Heart right ventricle (tissue), 16 donors: ENCODE results near the gene MRPL40. TPM values are rescaled to one million over a fixed set of nuclear protein-coding genes. Genes with fewer than 3 reads are reported as not detected.
A peak's percentile ranks its signal among the peaks of the same experiment; 100 is the strongest.

Experiments used
- ATAC-seq, 8 donors: fragments of 200-7000 bp; cut with Tn5 transposase; one replicate each; pipeline ENCODE4 v1.9.1; 2020; ENCODE audit warnings: mild to moderate bottlenecking in 8 of 8, moderate library complexity in 8 of 8, moderate number of reproducible peaks in 1 of 8
- DNase-seq, 2 donors: peaks; one replicate each; pipeline ENCODE4 v3.0.0-alpha.2; 2020
- H3K27ac ChIP-seq, 10 donors: fragments of 200-600 bp; sonication (generic) in 2 of 10; one replicate each; pipeline versions ENCODE4 v1.5.0 to v1.8.0; 2020 to 2022; ENCODE audit warnings: mild to moderate bottlenecking in 3 of 10
- H3K27me3 ChIP-seq, 7 donors: fragments of 200-600 bp; one replicate each; pipeline ENCODE4 v1.8.0; 2021 to 2022; ENCODE audit warnings: mild to moderate bottlenecking in 2 of 7
- H3K36me3 ChIP-seq, 9 donors: fragments of 200-600 bp; sonication (generic) in 1 of 9; one replicate each; pipeline versions ENCODE4 v1.5.0 to v1.8.0; 2020 to 2022; ENCODE audit warnings: mild to moderate bottlenecking in 2 of 9
- H3K4me1 ChIP-seq, 9 donors: fragments of 200-600 bp; sonication (generic) in 1 of 9; one replicate each; pipeline versions ENCODE4 v1.5.0 to v1.8.0; 2020 to 2022; ENCODE audit warnings: mild to moderate bottlenecking in 4 of 9
- H3K4me3 ChIP-seq, 10 donors: fragments of 200-600 bp; sonication (generic) in 2 of 10; one replicate each; pipeline versions ENCODE4 v1.5.0 to v1.8.0; 2020 to 2022; ENCODE audit warnings: mild to moderate bottlenecking in 7 of 10, moderate library complexity in 2 of 10
- H3K9me3 ChIP-seq, 11 donors: fragments of 200-600 bp in 10 of 11; sonication (generic) in 2 of 11; one replicate each; pipeline versions ENCODE4 v1.5.0 to v1.8.0; 2013 to 2022; ENCODE audit warnings: mild to moderate bottlenecking in 2 of 11, control low read depth in 1 of 11, moderate library complexity in 1 of 11
- CTCF ChIP-seq, 9 donors: fragments of 200-600 bp; sonication (generic) in 2 of 9; IDR thresholded peaks; one replicate each; pipeline versions ENCODE4 v1.5.0 to v1.8.0; 2021 to 2022; ENCODE audit warnings: antibody characterized with exemption in 9 of 9, mild to moderate bottlenecking in 5 of 9, moderate library complexity in 1 of 9
- WGBS, 2 donors: extraction: QIAGEN DNeasy Blood & Tissue Kit; methylation state at CpG; one replicate each; pipeline ENCODE4 v1.1.7; 2013; ENCODE audit warnings: inconsistent platforms in 1 of 2; 5-methylcytosine and 5-hydroxymethylcytosine counted together
- intact Hi-C, 10 donors: fragments of 100-400 bp; cut with DNase I; formaldehyde crosslinking; loops; one replicate each; pipeline versions ENCODE4 v1.11.1 to v1.14.2; 2022
- long read RNA-seq, 3 donors: library from polyadenylated mRNA; unstranded; transcript quantifications; one replicate each; pipeline ENCODE4 v2.0.0, GENCODE V29; 2020 to 2021
- polyA plus RNA-seq, 2 donors: library from polyadenylated mRNA; stranded (reverse); fragments of 200-250 nt; gene quantifications; one replicate each; pipeline ENCODE4 v1.2.3, GENCODE V29; 2013
- total RNA-seq, 10 donors: library from RNA; stranded (reverse); fragmentation: NEBNext Ultra II Directional in 3 of 10; extraction: Animal tissue kit (Norgen Biotek cat#: 25700) in 3 of 10; gene quantifications; one replicate each; pipeline versions ENCODE4 v1.2.1 to v1.2.4, GENCODE V29; 2021 to 2023
- donor health status: Arrhythmogenic right ventricular cardiomyopathy.
- donor health status: ischemic (EF 13 %, LVEDD 7.1; RV severe dilation, severe dysfunction).
- donor health status: healthy with polysubstance abuse.
- donor health status: DM: no; HTN: yes; CAD: no.
- donor health status: DM: no; HTN: no; CAD: no.
- donor health status: ischemic (EF 25% LVEDD 6.9; RV normal size, moderate dysfunction).
- donor health status: ischemic (EF 25% LVEDD 5.7; RV mildly dilated, moderate dysfunction).
- donor health status: healthy.
- donor health status: DM: yes; HTN: yes; CAD: no.
- donor health status: Ischemic cardiomyopathy.
- donor health status: ischemic (EF 35%, LVEDD 5.7; RV mildly dilated, moderate dysfunction).
- donor health status: nonischemic (EF 11% LVEDD 7.7; RV severe dilation, severe dysfunction).
- donor health status: DM: yes; HTN: yes; CAD: no.
- donor health status: PGD.
- donor health status: ischemic (EF 29% LVEDD 5.4; RV normal size, mild dysfunction).
- donor health status: nonischemic (EF 23%, LVEDD 6.1; RV moderate dilation, normal function).

Gene MRPL40
- total RNA-seq (10 to 100 TPM; 49.2 to 89.9 (median 54.9) TPM), polyA plus RNA-seq (100 to 1,000 TPM in 1 of 2 donors, 10 to 100 TPM in 1; 57.8 to 117 TPM)
- long read RNA-seq, donor 1, transcript MRPL40-201 (4 exons, 1,387 nt), result major isoform, 34 of 39 reads
- long read RNA-seq, donor 1, partial matches to known transcripts, result 1 of 39 reads
- long read RNA-seq, donor 1, other reads (novel, unspliced or antisense), result 1 of 39 reads
- long read RNA-seq, donor 2, transcript MRPL40-201 (4 exons, 1,387 nt), result major isoform, 43 of 52 reads
- long read RNA-seq, donor 2, partial matches to known transcripts, result 1 of 52 reads
- long read RNA-seq, donor 2, other reads (novel, unspliced or antisense), result 3 of 52 reads
- long read RNA-seq, donor 3, transcript MRPL40-201 (4 exons, 1,387 nt), result major isoform, 10 of 14 reads
- long read RNA-seq, donor 3, partial matches to known transcripts, result 0 of 14 reads
- long read RNA-seq, donor 3, other reads (novel, unspliced or antisense), result 1 of 14 reads

GRCh38 chr22:19432133-19432851 is at the start of gene MRPL40:
Gene MRPL40, plus strand, starts transcription at chr22:19432545. Its CDS starts 10 bp downstream, at chr22:19432555.
- H3K27ac ChIP-seq, result peak within 1 kb of the TSS; percentile 89 to 99 (median 98)
- no peaks in the 10 kb centered on the region for H3K9me3 ChIP-seq
- peak in 3 of 9 donors; percentile 18 to 37 (median 29) for TF ChIP-seq CTCF (IDR thresholded peaks at IDR 0.05)
- intact Hi-C loops, result loop anchor here in 6 of 10 donors (1.0 to 10.0 kb wide), 7 partner anchors 15 to 255 kb away; partner anchors contain the start of genes CDC45 (in 3 of the 6), UFD1 (in 3 of the 6), C22orf39 (in 2 of the 6) and CLTCL1 (in 2 of the 6)
- peaks cover 0 to 35% (median 16%) of the 10 kb centered on the region in 9 donors for H3K36me3 ChIP-seq
- 0% methylated on average over 74 of the region's 74 CpGs for WGBS, 2 donors
- H3K27me3 ChIP-seq, result no peaks in the 10 kb centered on the region
- H3K4me1 ChIP-seq, result peaks cover 7 to 55% (median 34%) of the 10 kb centered on the region in 9 donors
- DNase-seq (peak; percentile 95 to 96), ATAC-seq (peak; percentile 96 to 98 (median 98))
- peak within 1 kb of the TSS; percentile 65 to 94 (median 84) for H3K4me3 ChIP-seq

GRCh38 chr22:19383292-19383691 is 49.1 kb upstream of the MRPL40 start:
- H3K4me3 ChIP-seq, result no peak overlapping the region
- H3K27ac ChIP-seq, result no peak overlapping the region
- H3K9me3 ChIP-seq, result no peaks in the 10 kb centered on the region
- no peak for ATAC-seq
- TF ChIP-seq CTCF (IDR thresholded peaks at IDR 0.05), result no peak
- 78 to 82% methylated on average over 9 of the region's 9 CpGs for WGBS, 2 donors
- H3K27me3 ChIP-seq, result no peaks in the 10 kb centered on the region
- H3K4me1 ChIP-seq, result no peaks in the 10 kb centered on the region
- no peak for DNase-seq
- H3K36me3 ChIP-seq, result peaks cover 0 to 100% (median 64%) of the 10 kb centered on the region in 9 donors
- intact Hi-C loops, result loop anchor here in 1 of 10 donors (10.0 kb wide), 1 partner anchor 82 kb away; no protein-coding TSS in a partner anchor

GRCh38 chr22:19385221-19385906 is 47.0 kb upstream of the MRPL40 start:
- ATAC-seq (no peak), DNase-seq (no peak)
- 95 to 96% methylated on average over 14 of the region's 14 CpGs for WGBS, 2 donors
- no peak for TF ChIP-seq CTCF (IDR thresholded peaks at IDR 0.05)
- no peaks in the 10 kb centered on the region for H3K27me3 ChIP-seq
- H3K9me3 ChIP-seq, result no peaks in the 10 kb centered on the region
- H3K27ac ChIP-seq, result no peak overlapping the region
- intact Hi-C loops, result loop anchor here in 1 of 10 donors (10.0 kb wide), 1 partner anchor 79 kb away; no protein-coding TSS in a partner anchor
- peaks cover 0 to 100% (median 74%) of the 10 kb centered on the region in 9 donors for H3K36me3 ChIP-seq
- H3K4me1 ChIP-seq, result peaks cover 0 to 1% (median 0%) of the 10 kb centered on the region in 9 donors
- no peak overlapping the region for H3K4me3 ChIP-seq
